GM21786 (cell line): Measurements from ENCODE around the gene MBTPS2.
A peak's percentile ranks its signal among the peaks of the same experiment; 100 is the strongest.
"Not testable (repeated sequence)": the region's sequence is repeated elsewhere in the genome, so short reads cannot be mapped to it uniquely, and the experiment has no call there.

Experiments
- ATAC-seq: cut with Tn5 transposase; IDR thresholded peaks from one replicate; pipeline ENCODE4 v1.9.1; 2021; ENCODE audit not compliant: unreplicated experiment

MBTPS2 gene

GRCh38 chrX:21839334-21840192 lies at the start of gene MBTPS2:
TSS of gene MBTPS2 (plus strand) at chrX:21839617. CDS start at chrX:21839735, 118 bp downstream.
- peak; percentile 77 for ATAC-seq

GRCh38 chrX:21798677-21799219 lies 40.7 kb upstream of the MBTPS2 start:
- ATAC-seq = peak; percentile 83

- no peak for ATAC-seq
Measured at GRCh38 chrX:21799767-21800166, 39.6 kb upstream of the MBTPS2 start.

GRCh38 chrX:21800344-21800770 lies 39.1 kb upstream of the MBTPS2 start:
- ATAC-seq = no peak

GRCh38 chrX:21802054-21802670 lies 37.3 kb upstream of the MBTPS2 start:
- no peak for ATAC-seq

GRCh38 chrX:21802839-21803238 lies 36.6 kb upstream of the MBTPS2 start:
- ATAC-seq = no peak

GRCh38 chrX:21806691-21807090 lies 32.7 kb upstream of the MBTPS2 start:
- no peak for ATAC-seq

- ATAC-seq = no peak
Measured at GRCh38 chrX:21811832-21812231, 27.6 kb upstream of the MBTPS2 start.

- ATAC-seq = no peak
Measured at GRCh38 chrX:21812628-21813027, 26.8 kb upstream of the MBTPS2 start.

- no peak for ATAC-seq
Measured at GRCh38 chrX:21813612-21814368, 25.6 kb upstream of the MBTPS2 start.

GRCh38 chrX:21816136-21816535 lies 23.3 kb upstream of the MBTPS2 start:
- no peak for ATAC-seq

- not testable (repeated sequence) for ATAC-seq
Measured at GRCh38 chrX:21820170-21820569, 19.2 kb upstream of the MBTPS2 start.

GRCh38 chrX:21821875-21822274 lies 17.5 kb upstream of the MBTPS2 start:
- ATAC-seq = no peak

GRCh38 chrX:21831496-21831895 lies 7.9 kb upstream of the MBTPS2 start:
- no peak for ATAC-seq

- no peak for ATAC-seq
Measured at GRCh38 chrX:21837056-21837455, 2.4 kb upstream of the MBTPS2 start.

GRCh38 chrX:21838937-21839333 lies 482 bp upstream of the MBTPS2 start:
- ATAC-seq = peak; percentile 30

GRCh38 chrX:21840193-21840545 lies 752 bp downstream of the MBTPS2 start:
- no peak for ATAC-seq

GRCh38 chrX:21843179-21843578 lies 3.8 kb downstream of the MBTPS2 start:
- ATAC-seq = no peak

GRCh38 chrX:21845096-21845495 lies 5.7 kb downstream of the MBTPS2 start:
- no peak for ATAC-seq

GRCh38 chrX:21847342-21847741 lies 7.9 kb downstream of the MBTPS2 start:
- ATAC-seq = no peak

GRCh38 chrX:21853578-21853977 lies 14.2 kb downstream of the MBTPS2 start:
- ATAC-seq = no peak
